Mucosa of rectum (tissue), 2 donors: ENCODE results near the gene MRPL12.

ENCODE experiments used
- H3K27ac ChIP-seq, 2 donors: one replicate each; pipeline ENCODE4 v1.7.0; 2013; ENCODE audit warnings: inconsistent platforms in 2 of 2, low read depth in 2 of 2, low read length in 2 of 2
- H3K27me3 ChIP-seq, 2 donors: one replicate each; pipeline ENCODE4 v1.7.0; 2013; ENCODE audit warnings: low read length in 2 of 2; ENCODE audit not compliant: control insufficient read depth in 2 of 2, insufficient read depth in 2 of 2
- H3K36me3 ChIP-seq, 2 donors: one replicate each; pipeline ENCODE4 v1.7.0; 2013; ENCODE audit warnings: low read length in 2 of 2; ENCODE audit not compliant: control insufficient read depth in 2 of 2, insufficient read depth in 2 of 2
- H3K4me1 ChIP-seq, 2 donors: one replicate each; pipeline ENCODE4 v1.7.0; 2013; ENCODE audit warnings: low read length in 2 of 2, mild to moderate bottlenecking in 1 of 2; ENCODE audit not compliant: control insufficient read depth in 2 of 2, insufficient read depth in 2 of 2
- H3K4me3 ChIP-seq, 2 donors: one replicate each; pipeline ENCODE4 v1.7.0; 2013; ENCODE audit warnings: low read length in 2 of 2
- H3K9ac ChIP-seq, 2 donors: one replicate each; pipeline ENCODE4 v1.7.0; 2013; ENCODE audit warnings: low read length in 2 of 2, low read depth in 1 of 2, mild to moderate bottlenecking in 1 of 2
- H3K9me3 ChIP-seq, 2 donors: one replicate each; pipeline ENCODE4 v1.7.0; 2013; ENCODE audit warnings: low read length in 2 of 2; ENCODE audit not compliant: control insufficient read depth in 2 of 2
- donor health status: healthy.
- donor health status: Normal muscosa, but diverticular disease.

MRPL12 gene

GRCh38 chr17:81682565-81683207, 20.5 kb upstream of the MRPL12 start:
- H3K9me3 ChIP-seq: no peaks in the 10 kb centered on the region
- H3K36me3 ChIP-seq: peaks cover 16 to 21% of the 10 kb centered on the region in 2 donors
- peak overlapping the region; percentile 82 to 92 for H3K4me3 ChIP-seq
- H3K27me3 ChIP-seq: no peaks in the 10 kb centered on the region
- peaks cover 9 to 21% of the 10 kb centered on the region in 2 donors for H3K4me1 ChIP-seq
- H3K27ac ChIP-seq: peak overlapping the region in 1 of 2 donors; percentile 71
- H3K9ac ChIP-seq: peak overlapping the region; percentile 81 to 83

GRCh38 chr17:81683208-81683583, 20.0 kb upstream of the MRPL12 start:
- H3K9ac ChIP-seq: peak overlapping the region; percentile 81 to 83
- H3K36me3 ChIP-seq: peaks cover 21 to 25% of the 10 kb centered on the region in 2 donors
- no peaks in the 10 kb centered on the region for H3K9me3 ChIP-seq
- H3K27me3 ChIP-seq: no peaks in the 10 kb centered on the region
- H3K4me1 ChIP-seq: peaks cover 9 to 21% of the 10 kb centered on the region in 2 donors
- peak overlapping the region; percentile 82 to 92 for H3K4me3 ChIP-seq
- H3K27ac ChIP-seq: peak overlapping the region; percentile 21 to 71

- H3K9me3 ChIP-seq: no peaks in the 10 kb centered on the region
- H3K27ac ChIP-seq: peak within 1 kb of the TSS; percentile 67 to 79
- H3K9ac ChIP-seq: peak within 1 kb of the TSS; percentile 83 to 87
- H3K4me3 ChIP-seq: peak within 1 kb of the TSS; percentile 82 to 92
- H3K4me1 ChIP-seq: peaks cover 9 to 21% of the 10 kb centered on the region in 2 donors
- no peaks in the 10 kb centered on the region for H3K27me3 ChIP-seq
- H3K36me3 ChIP-seq: peaks cover 27 to 32% of the 10 kb centered on the region in 2 donors
Observed at GRCh38 chr17:81683584-81684441, 19.4 kb upstream of the MRPL12 start, which contains the start of the genes ARL16 and HGS. ARL16 (minus strand) TSS chr17:81683797; CDS start chr17:81683753, 44 bp downstream. HGS (plus strand) TSS chr17:81684011; CDS start chr17:81684067, 56 bp downstream.

GRCh38 chr17:81684442-81684911, 18.7 kb upstream of the MRPL12 start:
- H3K9ac ChIP-seq: peak overlapping the region; percentile 80 to 87
- peaks cover 31 to 38% of the 10 kb centered on the region in 2 donors for H3K36me3 ChIP-seq
- peak overlapping the region; percentile 67 to 79 for H3K27ac ChIP-seq
- H3K27me3 ChIP-seq: no peaks in the 10 kb centered on the region
- H3K4me1 ChIP-seq: peaks cover 9 to 21% of the 10 kb centered on the region in 2 donors
- H3K9me3 ChIP-seq: no peaks in the 10 kb centered on the region
- peak overlapping the region; percentile 82 to 92 for H3K4me3 ChIP-seq

GRCh38 chr17:81685108-81685507, 18.1 kb upstream of the MRPL12 start:
- Histone ChIP-seq H3K4me3 (peak overlapping the region; percentile 82 to 92), H3K27ac (no peak overlapping the region), H3K36me3 (peaks cover 37 to 41% of the 10 kb centered on the region in 2 donors), H3K4me1 (peaks cover 9 to 21% of the 10 kb centered on the region in 2 donors), H3K9ac (peak overlapping the region; percentile 80 to 87), H3K27me3 (no peaks in the 10 kb centered on the region), H3K9me3 (no peaks in the 10 kb centered on the region)

- H3K27me3 ChIP-seq: no peaks in the 10 kb centered on the region
- H3K27ac ChIP-seq: no peak overlapping the region
- H3K4me3 ChIP-seq: no peak overlapping the region
- H3K9me3 ChIP-seq: no peaks in the 10 kb centered on the region
- no peak overlapping the region for H3K9ac ChIP-seq
- H3K36me3 ChIP-seq: peaks cover 47 to 51% of the 10 kb centered on the region in 2 donors
- peaks cover 9 to 21% of the 10 kb centered on the region in 2 donors for H3K4me1 ChIP-seq
Observed at GRCh38 chr17:81686614-81687013, 16.6 kb upstream of the MRPL12 start.

- Histone ChIP-seq H3K4me1 (peaks cover 9 to 15% of the 10 kb centered on the region in 2 donors), H3K4me3 (no peak overlapping the region), H3K9ac (no peak overlapping the region), H3K9me3 (no peaks in the 10 kb centered on the region), H3K27me3 (no peaks in the 10 kb centered on the region), H3K27ac (no peak overlapping the region), H3K36me3 (peaks cover 56 to 61% of the 10 kb centered on the region in 2 donors)
Observed at GRCh38 chr17:81687770-81688541, 15.2 kb upstream of the MRPL12 start.

- peaks cover 9 to 13% of the 10 kb centered on the region in 2 donors for H3K4me1 ChIP-seq
Observed at GRCh38 chr17:81688616-81689015, 14.6 kb upstream of the MRPL12 start.

GRCh38 chr17:81690066-81690465, 13.1 kb upstream of the MRPL12 start:
- H3K36me3 ChIP-seq: peaks cover 75 to 81% of the 10 kb centered on the region in 2 donors
- no peaks in the 10 kb centered on the region for H3K9me3 ChIP-seq
- no peak overlapping the region for H3K9ac ChIP-seq
- H3K27ac ChIP-seq: no peak overlapping the region
- no peaks in the 10 kb centered on the region for H3K27me3 ChIP-seq
- H3K4me1 ChIP-seq: peaks cover 3 to 5% of the 10 kb centered on the region in 2 donors
- no peak overlapping the region for H3K4me3 ChIP-seq

More at GRCh38 chr17:81688616-81689015, 14.6 kb upstream of the MRPL12 start:
- Histone ChIP-seq H3K27ac (no peak overlapping the region), H3K27me3 (no peaks in the 10 kb centered on the region), H3K36me3 (peaks cover 61 to 68% of the 10 kb centered on the region in 2 donors), H3K4me3 (no peak overlapping the region), H3K9me3 (no peaks in the 10 kb centered on the region), H3K9ac (no peak overlapping the region)
